GM23338 (cell line): ENCODE data around the gene GLMN. TPM values are rescaled to one million over a fixed set of nuclear protein-coding genes. Genes with fewer than 3 reads are reported as not detected.

Experiments used
- ATAC-seq: fragments of 200-7000 bp; cut with Tn5 transposase; 3 replicates; pipeline ENCODE4 v1.9.1; 2020
- DNase-seq: peaks from one replicate; pipeline ENCODE4 v3.0.0-alpha.2; 2015; ENCODE audit warnings: low spot score
- H2AFZ ChIP-seq: fragments of 200-600 bp; sonication (generic); 2 replicates; pipeline ENCODE4 v1.8.0; 2016; ENCODE audit warnings: antibody characterized with exemption, mild to moderate bottlenecking, moderate library complexity
- H3F3A ChIP-seq: fragments of 200-600 bp; sonication (generic); replicated peaks from 2 replicates; pipeline ENCODE4 v1.8.0; 2017; ENCODE audit warnings: antibody characterized with exemption, mixed run types, low read depth
- H3K27ac ChIP-seq: fragments of 200-600 bp; sonication (generic); 2 replicates; pipeline ENCODE4 v1.6.1; 2016; ENCODE audit warnings: low read depth
- H3K27me3 ChIP-seq: fragments of 200-600 bp; sonication (generic); 2 replicates; pipeline ENCODE4 v1.8.0; 2016; ENCODE audit warnings: mild to moderate bottlenecking, mixed run types, moderate library complexity; ENCODE audit not compliant: insufficient read depth
- H3K36me3 ChIP-seq: fragments of 200-600 bp; sonication (generic); 2 replicates; pipeline ENCODE4 v1.8.0; 2016; ENCODE audit warnings: mild to moderate bottlenecking; ENCODE audit not compliant: insufficient read depth
- H3K4me1 ChIP-seq: fragments of 200-600 bp; sonication (generic); 2 replicates; pipeline ENCODE4 v1.8.0; 2016; ENCODE audit warnings: mild to moderate bottlenecking, moderate library complexity; ENCODE audit not compliant: insufficient read depth
- H3K4me2 ChIP-seq: fragments of 200-600 bp; sonication (generic); 2 replicates; pipeline ENCODE4 v1.7.1; 2017; ENCODE audit warnings: mixed run types
- H3K4me3 ChIP-seq: fragments of 200-600 bp; sonication (generic); 2 replicates; pipeline ENCODE4 v1.6.1; 2016; ENCODE audit warnings: mixed run types
- H3K79me2 ChIP-seq: fragments of 200-600 bp; sonication (generic); replicated peaks from 2 replicates; pipeline ENCODE4 v1.8.0; 2017; ENCODE audit warnings: mild to moderate bottlenecking; ENCODE audit not compliant: insufficient read depth
- H3K9me2 ChIP-seq: fragments of 200-600 bp; sonication (generic); 2 replicates; pipeline ENCODE4 v1.8.0; 2017; ENCODE audit not compliant: insufficient read depth
- H4K20me1 ChIP-seq: fragments of 200-600 bp; sonication (generic); replicated peaks from 2 replicates; pipeline ENCODE4 v1.8.0; 2017; ENCODE audit warnings: mild to moderate bottlenecking; ENCODE audit not compliant: insufficient read depth
- H3K27ac Mint-ChIP-seq: 2 replicates; pipeline ENCODE4 v1.8.0; 2020; ENCODE audit warnings: inconsistent platforms, mild to moderate bottlenecking, moderate library complexity, mixed read lengths
- H3K27me3 Mint-ChIP-seq: 3 replicates; pipeline ENCODE4 v1.8.0; 2022; ENCODE audit warnings: low read depth, mild to moderate bottlenecking, moderate library complexity, mixed read lengths, inconsistent platforms; ENCODE audit not compliant: insufficient read depth, poor library complexity
- H3K36me3 Mint-ChIP-seq: 3 replicates; pipeline ENCODE4 v1.8.0; 2021; ENCODE audit warnings: low read depth, mild to moderate bottlenecking, inconsistent platforms, moderate library complexity, mixed read lengths
- H3K4me1 Mint-ChIP-seq: 3 replicates; pipeline ENCODE4 v1.8.0; 2020; ENCODE audit warnings: mild to moderate bottlenecking, inconsistent platforms, mixed read lengths
- H3K4me3 Mint-ChIP-seq: 3 replicates; pipeline ENCODE4 v1.8.0; 2021; ENCODE audit warnings: moderate library complexity, mild to moderate bottlenecking, inconsistent platforms, mixed read lengths
- H3K9me3 Mint-ChIP-seq: 3 replicates; pipeline ENCODE4 v1.8.0; 2020; ENCODE audit warnings: moderate library complexity, mild to moderate bottlenecking, inconsistent platforms, mixed read lengths
- CREB1 ChIP-seq: fragments of 250-450 bp; sonication (Bioruptor Pico); IDR thresholded peaks from 2 replicates; pipeline ENCODE4 v1.5.0; 2020; ENCODE audit warnings: low read depth, mild to moderate bottlenecking, moderate library complexity
- CTCF ChIP-seq, 2 experiments: fragments of 200-600 bp in 1 of 2; sonication (generic) in 1 of 2; conservative IDR thresholded peaks; 2 replicates each; pipeline versions ENCODE4 v1.5.1 to v1.6.1; 2016 to 2017; ENCODE audit warnings: antibody characterized with exemption in 2 of 2, low read depth in 2 of 2, mild to moderate bottlenecking in 2 of 2, moderate library complexity in 1 of 2
- ETS1 ChIP-seq: IDR thresholded peaks from 2 replicates; pipeline ENCODE4 v1.6.1; 2016; ENCODE audit warnings: antibody characterized with exemption
- EZH2 ChIP-seq: fragments of 200-600 bp; sonication (generic); IDR thresholded peaks from one replicate; pipeline ENCODE4 v1.8.0; 2017; ENCODE audit warnings: antibody characterized with exemption, mild to moderate bottlenecking, low read depth; ENCODE audit not compliant: unreplicated experiment
- EZH2phosphoT487 ChIP-seq: fragments of 200-600 bp; sonication (generic); IDR thresholded peaks from one replicate; pipeline ENCODE4 v1.8.1; 2018; ENCODE audit warnings: antibody characterized with exemption; ENCODE audit not compliant: unreplicated experiment
- JUNB ChIP-seq: IDR thresholded peaks from one replicate; pipeline ENCODE4 v1.6.1; 2016; ENCODE audit warnings: antibody characterized with exemption; ENCODE audit not compliant: unreplicated experiment
- NANOG ChIP-seq: IDR thresholded peaks from 2 replicates; pipeline ENCODE4 v1.6.1; 2016; ENCODE audit warnings: antibody characterized with exemption, borderline replicate concordance
- POLR2AphosphoS5 ChIP-seq: IDR thresholded peaks from 2 replicates; pipeline ENCODE4 v1.6.1; 2016; ENCODE audit warnings: antibody characterized with exemption, low read depth
- STAT1 ChIP-seq: IDR thresholded peaks from one replicate; pipeline ENCODE4 v1.6.1; 2016; ENCODE audit warnings: antibody characterized with exemption; ENCODE audit not compliant: unreplicated experiment
- ZNF114 ChIP-seq: fragments of 250-450 bp; sonication (Bioruptor Pico); IDR thresholded peaks from 2 replicates; pipeline ENCODE4 v1.5.0; 2020; ENCODE audit warnings: mild to moderate bottlenecking, moderate library complexity
- ZNF331 ChIP-seq: fragments of 250-450 bp; sonication (Bioruptor Pico); IDR thresholded peaks from 2 replicates; pipeline ENCODE4 v1.5.0; 2020; ENCODE audit warnings: low read depth, mild to moderate bottlenecking, moderate library complexity
- polyA plus RNA-seq: library from polyadenylated mRNA; unstranded; fragments of >200 nt; fragmentation: Nextera tagmentation; extraction: Ambion mirVana; gene quantifications from 2 replicates; pipeline ENCODE4 v1.2.1, GENCODE V29; 2016
- total RNA-seq: library from RNA; depleted of rRNA; stranded (reverse); fragments of >200 nt; shearing (Covaris generic); gene quantifications from 2 replicates; pipeline ENCODE4 v1.2.3, GENCODE V29; 2014
- TF ChIP-seq, protein P1 (sequence below): fragments of 250-450 bp; sonication (Bioruptor Pico); IDR thresholded peaks from 2 replicates; pipeline ENCODE4 v1.5.0; 2020; ENCODE audit warnings: mild to moderate bottlenecking, moderate library complexity
- TF ChIP-seq, protein P2 (sequence below): IDR thresholded peaks from one replicate; pipeline ENCODE4 v1.6.1; 2018; ENCODE audit warnings: antibody characterized with exemption; ENCODE audit not compliant: unreplicated experiment

The GLMN gene
- total and polyA plus RNA-seq, 2 experiments from 2014 or later: 36.8 to 49.9 TPM

GRCh38 chr1:92274939-92275338, 23.8 kb downstream of the GLMN start:
- Mint-ChIP-seq H3K9me3 (no peaks in the 10 kb centered on the region), H3K4me3 (no peak overlapping the region), H3K27me3 (peaks cover 2% of the 10 kb centered on the region), H3K27ac (no peak overlapping the region), H3K36me3 (peaks cover 37% of the 10 kb centered on the region), H3K4me1 (no peaks in the 10 kb centered on the region)
- H3K9me2 ChIP-seq: no peaks in the 10 kb centered on the region
- H3K79me2 ChIP-seq: no peaks in the 10 kb centered on the region
- H4K20me1 ChIP-seq: peaks cover 4% of the 10 kb centered on the region; the same call in 1 of the 2 replicates
- H2AFZ ChIP-seq: no peak overlapping the region
- DNase-seq: no peak
- H3K4me3 ChIP-seq: no peak overlapping the region
- H3K36me3 ChIP-seq: peaks cover 9% of the 10 kb centered on the region; the same call in 1 of the 2 replicates
- no peak overlapping the region for H3K27ac ChIP-seq
- H3K4me2 ChIP-seq: no peak overlapping the region
- no peaks in the 10 kb centered on the region for H3K4me1 ChIP-seq
- TF ChIP-seq CREB1 (CRISPR knock-in tag): no peak
- no peak for TF ChIP-seq EZH2phosphoT487
- TF ChIP-seq ZNF331 (CRISPR knock-in tag): no peak
- TF ChIP-seq POLR2AphosphoS5: no peak
- TF ChIP-seq JUNB: no peak
- TF ChIP-seq ETS1: no peak
- TF ChIP-seq STAT1: no peak
- TF ChIP-seq, protein P1, sequence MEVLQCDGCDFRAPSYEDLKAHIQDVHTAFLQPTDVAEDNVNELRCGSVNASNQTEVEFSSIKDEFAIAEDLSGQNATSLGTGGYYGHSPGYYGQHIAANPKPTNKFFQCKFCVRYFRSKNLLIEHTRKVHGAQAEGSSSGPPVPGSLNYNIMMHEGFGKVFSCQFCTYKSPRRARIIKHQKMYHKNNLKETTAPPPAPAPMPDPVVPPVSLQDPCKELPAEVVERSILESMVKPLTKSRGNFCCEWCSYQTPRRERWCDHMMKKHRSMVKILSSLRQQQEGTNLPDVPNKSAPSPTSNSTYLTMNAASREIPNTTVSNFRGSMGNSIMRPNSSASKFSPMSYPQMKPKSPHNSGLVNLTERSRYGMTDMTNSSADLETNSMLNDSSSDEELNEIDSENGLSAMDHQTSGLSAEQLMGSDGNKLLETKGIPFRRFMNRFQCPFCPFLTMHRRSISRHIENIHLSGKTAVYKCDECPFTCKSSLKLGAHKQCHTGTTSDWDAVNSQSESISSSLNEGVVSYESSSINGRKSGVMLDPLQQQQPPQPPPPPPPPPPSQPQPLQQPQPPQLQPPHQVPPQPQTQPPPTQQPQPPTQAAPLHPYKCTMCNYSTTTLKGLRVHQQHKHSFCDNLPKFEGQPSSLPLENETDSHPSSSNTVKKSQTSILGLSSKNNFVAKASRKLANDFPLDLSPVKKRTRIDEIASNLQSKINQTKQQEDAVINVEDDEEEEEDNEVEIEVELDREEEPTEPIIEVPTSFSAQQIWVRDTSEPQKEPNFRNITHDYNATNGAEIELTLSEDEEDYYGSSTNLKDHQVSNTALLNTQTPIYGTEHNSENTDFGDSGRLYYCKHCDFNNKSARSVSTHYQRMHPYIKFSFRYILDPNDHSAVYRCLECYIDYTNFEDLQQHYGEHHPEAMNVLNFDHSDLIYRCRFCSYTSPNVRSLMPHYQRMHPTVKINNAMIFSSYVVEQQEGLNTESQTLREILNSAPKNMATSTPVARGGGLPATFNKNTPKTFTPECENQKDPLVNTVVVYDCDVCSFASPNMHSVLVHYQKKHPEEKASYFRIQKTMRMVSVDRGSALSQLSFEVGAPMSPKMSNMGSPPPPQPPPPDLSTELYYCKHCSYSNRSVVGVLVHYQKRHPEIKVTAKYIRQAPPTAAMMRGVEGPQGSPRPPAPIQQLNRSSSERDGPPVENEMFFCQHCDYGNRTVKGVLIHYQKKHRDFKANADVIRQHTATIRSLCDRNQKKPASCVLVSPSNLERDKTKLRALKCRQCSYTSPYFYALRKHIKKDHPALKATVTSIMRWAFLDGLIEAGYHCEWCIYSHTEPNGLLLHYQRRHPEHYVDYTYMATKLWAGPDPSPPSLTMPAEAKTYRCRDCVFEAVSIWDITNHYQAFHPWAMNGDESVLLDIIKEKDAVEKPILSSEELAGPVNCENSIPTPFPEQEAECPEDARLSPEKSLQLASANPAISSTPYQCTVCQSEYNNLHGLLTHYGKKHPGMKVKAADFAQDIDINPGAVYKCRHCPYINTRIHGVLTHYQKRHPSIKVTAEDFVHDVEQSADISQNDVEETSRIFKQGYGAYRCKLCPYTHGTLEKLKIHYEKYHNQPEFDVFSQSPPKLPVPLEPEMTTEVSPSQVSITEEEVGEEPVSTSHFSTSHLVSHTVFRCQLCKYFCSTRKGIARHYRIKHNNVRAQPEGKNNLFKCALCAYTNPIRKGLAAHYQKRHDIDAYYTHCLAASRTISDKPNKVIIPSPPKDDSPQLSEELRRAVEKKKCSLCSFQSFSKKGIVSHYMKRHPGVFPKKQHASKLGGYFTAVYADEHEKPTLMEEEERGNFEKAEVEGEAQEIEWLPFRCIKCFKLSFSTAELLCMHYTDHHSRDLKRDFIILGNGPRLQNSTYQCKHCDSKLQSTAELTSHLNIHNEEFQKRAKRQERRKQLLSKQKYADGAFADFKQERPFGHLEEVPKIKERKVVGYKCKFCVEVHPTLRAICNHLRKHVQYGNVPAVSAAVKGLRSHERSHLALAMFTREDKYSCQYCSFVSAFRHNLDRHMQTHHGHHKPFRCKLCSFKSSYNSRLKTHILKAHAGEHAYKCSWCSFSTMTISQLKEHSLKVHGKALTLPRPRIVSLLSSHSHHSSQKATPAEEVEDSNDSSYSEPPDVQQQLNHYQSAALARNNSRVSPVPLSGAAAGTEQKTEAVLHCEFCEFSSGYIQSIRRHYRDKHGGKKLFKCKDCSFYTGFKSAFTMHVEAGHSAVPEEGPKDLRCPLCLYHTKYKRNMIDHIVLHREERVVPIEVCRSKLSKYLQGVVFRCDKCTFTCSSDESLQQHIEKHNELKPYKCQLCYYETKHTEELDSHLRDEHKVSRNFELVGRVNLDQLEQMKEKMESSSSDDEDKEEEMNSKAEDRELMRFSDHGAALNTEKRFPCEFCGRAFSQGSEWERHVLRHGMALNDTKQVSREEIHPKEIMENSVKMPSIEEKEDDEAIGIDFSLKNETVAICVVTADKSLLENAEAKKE (CRISPR knock-in tag): no peak
- no peak for TF ChIP-seq EZH2
- no peak for TF ChIP-seq CTCF (conservative IDR thresholded peaks at IDR 0.05; ENCODE audit: low read depth in 2 of 2)
- no peak for TF ChIP-seq ZNF114 (CRISPR knock-in tag)
- no peak for TF ChIP-seq NANOG
- TF ChIP-seq, protein P2, sequence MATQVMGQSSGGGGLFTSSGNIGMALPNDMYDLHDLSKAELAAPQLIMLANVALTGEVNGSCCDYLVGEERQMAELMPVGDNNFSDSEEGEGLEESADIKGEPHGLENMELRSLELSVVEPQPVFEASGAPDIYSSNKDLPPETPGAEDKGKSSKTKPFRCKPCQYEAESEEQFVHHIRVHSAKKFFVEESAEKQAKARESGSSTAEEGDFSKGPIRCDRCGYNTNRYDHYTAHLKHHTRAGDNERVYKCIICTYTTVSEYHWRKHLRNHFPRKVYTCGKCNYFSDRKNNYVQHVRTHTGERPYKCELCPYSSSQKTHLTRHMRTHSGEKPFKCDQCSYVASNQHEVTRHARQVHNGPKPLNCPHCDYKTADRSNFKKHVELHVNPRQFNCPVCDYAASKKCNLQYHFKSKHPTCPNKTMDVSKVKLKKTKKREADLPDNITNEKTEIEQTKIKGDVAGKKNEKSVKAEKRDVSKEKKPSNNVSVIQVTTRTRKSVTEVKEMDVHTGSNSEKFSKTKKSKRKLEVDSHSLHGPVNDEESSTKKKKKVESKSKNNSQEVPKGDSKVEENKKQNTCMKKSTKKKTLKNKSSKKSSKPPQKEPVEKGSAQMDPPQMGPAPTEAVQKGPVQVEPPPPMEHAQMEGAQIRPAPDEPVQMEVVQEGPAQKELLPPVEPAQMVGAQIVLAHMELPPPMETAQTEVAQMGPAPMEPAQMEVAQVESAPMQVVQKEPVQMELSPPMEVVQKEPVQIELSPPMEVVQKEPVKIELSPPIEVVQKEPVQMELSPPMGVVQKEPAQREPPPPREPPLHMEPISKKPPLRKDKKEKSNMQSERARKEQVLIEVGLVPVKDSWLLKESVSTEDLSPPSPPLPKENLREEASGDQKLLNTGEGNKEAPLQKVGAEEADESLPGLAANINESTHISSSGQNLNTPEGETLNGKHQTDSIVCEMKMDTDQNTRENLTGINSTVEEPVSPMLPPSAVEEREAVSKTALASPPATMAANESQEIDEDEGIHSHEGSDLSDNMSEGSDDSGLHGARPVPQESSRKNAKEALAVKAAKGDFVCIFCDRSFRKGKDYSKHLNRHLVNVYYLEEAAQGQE: no peak
- H3F3A ChIP-seq: no peaks in the 10 kb centered on the region
- no peak for ATAC-seq
- no peaks in the 10 kb centered on the region for H3K27me3 ChIP-seq
